ENCODE data around the gene PIK3AP1. TPM values are rescaled to one million over a fixed set of nuclear protein-coding genes. Genes with fewer than 3 reads are reported as not detected.

Gene PIK3AP1
- total RNA-seq, 1 experiment from 2014 or later, result 3.7 TPM

GRCh38 chr10:96664563-96664962 is 55.8 kb downstream of the PIK3AP1 start:
- CTCF ChIA-PET, result no interaction called here
- Histone ChIP-seq H3K79me2 (ENCODE audit: low read length) (no peaks in the 10 kb centered on the region), H2AFZ (ENCODE audit: low read length) (no peak overlapping the region), H3K9me3 (ENCODE audit: low read length) (no peaks in the 10 kb centered on the region), H3K4me1 (ENCODE audit: insufficient read depth, low read length) (no peaks in the 10 kb centered on the region; the same call in 1 of the 2 replicates), H3K9me2 (replicated peaks; ENCODE audit: low read length) (no peaks in the 10 kb centered on the region), H3K27me3 (ENCODE audit: low read length) (no peaks in the 10 kb centered on the region), H3K9ac (ENCODE audit: low read length) (no peak overlapping the region), H3K27ac (ENCODE audit: low read length) (no peak overlapping the region), H3K4me3 (ENCODE audit: low read length) (no peak overlapping the region), H3K4me2 (ENCODE audit: low read length) (no peak overlapping the region), H3K36me3 (ENCODE audit: low read depth, low read length) (no peaks in the 10 kb centered on the region), H3F3A (ENCODE audit: low read length, unreplicated experiment) (no peaks in the 10 kb centered on the region), H4K20me1 (ENCODE audit: low read length) (no peaks in the 10 kb centered on the region)
- ATAC-seq (no peak), DNase-seq (no peak)
- POLR2A ChIA-PET (ENCODE audit: unreplicated experiment), result no interaction called here
- TF ChIP-seq EZH2phosphoT487 (IDR thresholded peaks at IDR 0.05; ENCODE audit: borderline replicate concordance, low read length) (no peak), CTCF (conservative IDR thresholded peaks at IDR 0.05; ENCODE audit: low read depth, low read length) (no peak), EZH2 (IDR thresholded peaks at IDR 0.05; ENCODE audit: low read length, unreplicated experiment) (no peak)
- intact Hi-C loops (cut with micrococcal nuclease), result no loop called here
- BruUV-seq (replicated peaks), result no TSS peak

GRCh38 chr10:96663797-96664196 is 56.5 kb downstream of the PIK3AP1 start:
- Histone ChIP-seq H3K4me2 (ENCODE audit: low read length) (no peak overlapping the region), H3K9me2 (replicated peaks; ENCODE audit: low read length) (no peaks in the 10 kb centered on the region), H3K9ac (ENCODE audit: low read length) (no peak overlapping the region), H4K20me1 (ENCODE audit: low read length) (no peaks in the 10 kb centered on the region), H2AFZ (ENCODE audit: low read length) (no peak overlapping the region), H3K36me3 (ENCODE audit: low read depth, low read length) (no peaks in the 10 kb centered on the region), H3K27me3 (ENCODE audit: low read length) (no peaks in the 10 kb centered on the region), H3K9me3 (ENCODE audit: low read length) (no peaks in the 10 kb centered on the region), H3F3A (ENCODE audit: low read length, unreplicated experiment) (no peaks in the 10 kb centered on the region), H3K27ac (ENCODE audit: low read length) (no peak overlapping the region), H3K4me1 (ENCODE audit: insufficient read depth, low read length) (no peaks in the 10 kb centered on the region; the same call in 1 of the 2 replicates), H3K79me2 (ENCODE audit: low read length) (no peaks in the 10 kb centered on the region), H3K4me3 (ENCODE audit: low read length) (no peak overlapping the region)
- CTCF ChIA-PET, result no interaction called here
- BruUV-seq (replicated peaks), result no TSS peak
- no peak for DNase-seq
- ATAC-seq, result no peak
- intact Hi-C loops (cut with micrococcal nuclease), result no loop called here
- TF ChIP-seq EZH2 (IDR thresholded peaks at IDR 0.05; ENCODE audit: low read length, unreplicated experiment), result no peak
- POLR2A ChIA-PET (ENCODE audit: unreplicated experiment), result no interaction called here

GRCh38 chr10:96661632-96662031 is 58.7 kb downstream of the PIK3AP1 start:
- DNase-seq (no peak), ATAC-seq (no peak)
- no peak overlapping the region for H3K27ac ChIP-seq (ENCODE audit: low read length)
- no peaks in the 10 kb centered on the region for H4K20me1 ChIP-seq (ENCODE audit: low read length)
- intact Hi-C loops (cut with micrococcal nuclease), result no loop called here
- no peak overlapping the region for H3K9ac ChIP-seq (ENCODE audit: low read length)
- H3K4me2 ChIP-seq (ENCODE audit: low read length), result no peak overlapping the region
- no peaks in the 10 kb centered on the region for H3K9me3 ChIP-seq (ENCODE audit: low read length)
- TF ChIP-seq CTCF (conservative IDR thresholded peaks at IDR 0.05; ENCODE audit: low read depth, low read length) (no peak), EZH2 (IDR thresholded peaks at IDR 0.05; ENCODE audit: low read length, unreplicated experiment) (no peak), EZH2phosphoT487 (IDR thresholded peaks at IDR 0.05; ENCODE audit: borderline replicate concordance, low read length) (no peak)
- ChIA-PET CTCF (no interaction called here), POLR2A (ENCODE audit: unreplicated experiment) (no interaction called here)
- no peaks in the 10 kb centered on the region for H3F3A ChIP-seq (ENCODE audit: low read length, unreplicated experiment)
- no peaks in the 10 kb centered on the region for H3K79me2 ChIP-seq (ENCODE audit: low read length)
- BruUV-seq (replicated peaks), result no TSS peak
- H3K4me1 ChIP-seq (ENCODE audit: insufficient read depth, low read length), result no peaks in the 10 kb centered on the region; the same call in 1 of the 2 replicates
- H3K9me2 ChIP-seq (replicated peaks; ENCODE audit: low read length), result no peaks in the 10 kb centered on the region
- H3K4me3 ChIP-seq (ENCODE audit: low read length), result no peak overlapping the region
- H2AFZ ChIP-seq (ENCODE audit: low read length), result no peak overlapping the region
- H3K27me3 ChIP-seq (ENCODE audit: low read length), result no peaks in the 10 kb centered on the region
- H3K36me3 ChIP-seq (ENCODE audit: low read depth, low read length), result no peaks in the 10 kb centered on the region

Measured in PC-3 (cell line).